HEK293 (cell line): ENCODE measurements around the gene GJA5.

Experiments
- CTCF ChIA-PET: fragments of 350-600 bp; formaldehyde crosslinking; extraction: SDS; loops from one replicate; lab custom pipeline; 2021; ENCODE audit warnings: antibody characterized with exemption; lab: Yijun Ruan, JAX
- POLR2A ChIA-PET: fragments of 300-600 bp; formaldehyde crosslinking; extraction: SDS; loops from one replicate; lab custom pipeline; 2020; ENCODE audit warnings: antibody characterized with exemption, inconsistent platforms; lab: Yijun Ruan, JAX
- H3K27ac ChIP-seq: fragments of 200-500 bp; sonication (Bioruptor generic); 2 replicates; pipeline ENCODE4 v1.5.1; 2014; ENCODE audit warnings: low read depth, low read length, control low read depth, inconsistent platforms; ENCODE audit errors: extremely low read depth
- H3K36me3 ChIP-seq, 2 experiments: fragments of 200-500 bp in 1 of 2; sonication (Bioruptor generic) in 1 of 2; 1 replicate in 1 of 2; 2 replicates in 1 of 2; pipeline ENCODE4 v1.5.1; 2014 to 2017; ENCODE audit warnings: inconsistent platforms in 2 of 2, low read length in 2 of 2; ENCODE audit not compliant: control insufficient read depth in 2 of 2, insufficient read depth in 1 of 2
- H3K4me1 ChIP-seq: fragments of 200-500 bp; sonication (Bioruptor generic); 2 replicates; pipeline ENCODE4 v1.5.1; 2014; ENCODE audit warnings: mild to moderate bottlenecking, low read length, inconsistent platforms; ENCODE audit not compliant: control insufficient read depth, insufficient read depth
- H3K4me3 ChIP-seq: 2 replicates; pipeline ENCODE4 v1.5.1; 2011; ENCODE audit warnings: low read depth, mild to moderate bottlenecking, control low read depth, low read length, moderate library complexity
- H3K9me3 ChIP-seq: fragments of 200-500 bp; sonication (Bioruptor generic); 2 replicates; pipeline ENCODE4 v1.5.1; 2014; ENCODE audit warnings: low read depth, low read length, inconsistent platforms; ENCODE audit not compliant: control insufficient read depth, insufficient read depth
- HOXA7 ChIP-seq: sonication (generic); formaldehyde crosslinking; IDR thresholded peaks from 2 replicates; pipeline ENCODE4 v1.8.1; 2022; ENCODE audit warnings: missing genetic modification reagents, borderline replicate concordance
- HOXD13 ChIP-seq: sonication (generic); formaldehyde crosslinking; IDR thresholded peaks from 2 replicates; pipeline ENCODE4 v1.8.0; 2022; ENCODE audit warnings: missing genetic modification reagents, borderline replicate concordance
- KLF9 ChIP-seq: fragments of 450-650 bp; formaldehyde crosslinking; IDR thresholded peaks from 2 replicates; pipeline ENCODE4 v1.5.1; 2016; ENCODE audit warnings: missing biosample characterization, missing genetic modification characterization, low read depth
- PRDM1 ChIP-seq: fragments of 450-650 bp; formaldehyde crosslinking; IDR thresholded peaks from 2 replicates; pipeline ENCODE4; 2016; ENCODE audit warnings: missing biosample characterization, missing genetic modification characterization
- REPIN1 ChIP-seq: fragments of 450-650 bp; formaldehyde crosslinking; IDR thresholded peaks from 2 replicates; pipeline ENCODE4 v1.5.1; 2017; ENCODE audit warnings: missing biosample characterization, missing genetic modification characterization, low read depth
- ZFP3 ChIP-seq: fragments of 450-650 bp; formaldehyde crosslinking; IDR thresholded peaks from 2 replicates; pipeline ENCODE4 v1.5.1; 2016; ENCODE audit warnings: low read depth, missing biosample characterization, missing genetic modification characterization
- ZNF426 ChIP-seq: fragments of 450-650 bp; formaldehyde crosslinking; IDR thresholded peaks from 2 replicates; pipeline ENCODE4 v1.5.1; 2017; ENCODE audit warnings: missing biosample characterization, missing genetic modification characterization, mild to moderate bottlenecking, inconsistent platforms, moderate library complexity
- ZNF48 ChIP-seq: fragments of 450-650 bp; formaldehyde crosslinking; IDR thresholded peaks from 2 replicates; pipeline ENCODE4 v1.5.1; 2016; ENCODE audit warnings: missing biosample characterization, missing genetic modification characterization
- ZNF530 ChIP-seq: fragments of 450-650 bp; formaldehyde crosslinking; IDR thresholded peaks from 2 replicates; pipeline ENCODE4 v1.5.1; 2016; ENCODE audit warnings: low read depth, missing biosample characterization, missing genetic modification characterization
- ZNF555 ChIP-seq: fragments of 450-650 bp; formaldehyde crosslinking; conservative IDR thresholded peaks from 2 replicates; pipeline ENCODE4 v1.5.1; 2017; ENCODE audit warnings: missing biosample characterization, mild to moderate bottlenecking, missing genetic modification characterization, inconsistent platforms
- ZNF561 ChIP-seq: fragments of 450-650 bp; IDR thresholded peaks from 2 replicates; pipeline ENCODE4 v1.5.1; 2018; ENCODE audit warnings: missing biosample characterization, missing genetic modification characterization, borderline replicate concordance
- ZNF571 ChIP-seq: fragments of 450-650 bp; formaldehyde crosslinking; IDR thresholded peaks from 2 replicates; pipeline ENCODE4 v1.5.0; 2017; ENCODE audit warnings: missing biosample characterization, missing genetic modification characterization
- ZNF610 ChIP-seq: fragments of 450-650 bp; formaldehyde crosslinking; IDR thresholded peaks from 2 replicates; pipeline ENCODE4 v1.5.1; 2016; ENCODE audit warnings: missing biosample characterization, missing genetic modification characterization, borderline replicate concordance
- ZNF626 ChIP-seq: fragments of 450-650 bp; sonication (Bioruptor Pico); formaldehyde crosslinking; IDR thresholded peaks from 2 replicates; pipeline ENCODE4 v1.5.1; 2018; ENCODE audit warnings: missing biosample characterization, missing genetic modification characterization, inconsistent platforms
- ZNF658 ChIP-seq: fragments of 450-650 bp; formaldehyde crosslinking; IDR thresholded peaks from 2 replicates; pipeline ENCODE4; 2016; ENCODE audit warnings: missing biosample characterization, missing genetic modification characterization
- ZNF76 ChIP-seq: fragments of 450-650 bp; formaldehyde crosslinking; IDR thresholded peaks from 2 replicates; pipeline ENCODE4; 2016; ENCODE audit warnings: low read depth, missing biosample characterization, missing genetic modification characterization, borderline replicate concordance
- ZNF791 ChIP-seq: fragments of 450-650 bp; formaldehyde crosslinking; IDR thresholded peaks from 2 replicates; pipeline ENCODE4 v1.5.1; 2016; ENCODE audit warnings: missing biosample characterization, missing genetic modification characterization
- ZNF792 ChIP-seq: fragments of 450-650 bp; formaldehyde crosslinking; IDR thresholded peaks from 2 replicates; pipeline ENCODE4 v1.5.1; 2016; ENCODE audit warnings: missing biosample characterization, missing genetic modification characterization
- TF ChIP-seq, protein P1 (sequence below): fragments of 450-650 bp; formaldehyde crosslinking; IDR thresholded peaks from 2 replicates; pipeline ENCODE4 v1.5.1; 2016; ENCODE audit warnings: missing biosample characterization, missing genetic modification characterization, borderline replicate concordance
- TF ChIP-seq, protein P2 (sequence below): fragments of 450-650 bp; formaldehyde crosslinking; IDR thresholded peaks from 2 replicates; pipeline ENCODE4 v1.5.1; 2016; ENCODE audit warnings: missing biosample characterization, missing genetic modification characterization
- TF ChIP-seq, protein P3 (sequence below): fragments of 450-650 bp; formaldehyde crosslinking; IDR thresholded peaks from 2 replicates; pipeline ENCODE4 v1.5.1; 2016; ENCODE audit warnings: missing biosample characterization, missing genetic modification characterization
- TF ChIP-seq, protein P4 (sequence below): fragments of 450-650 bp; formaldehyde crosslinking; IDR thresholded peaks from 2 replicates; pipeline ENCODE4 v1.5.1; 2016; ENCODE audit warnings: missing biosample characterization, missing genetic modification characterization
- TF ChIP-seq, protein P5 (sequence below): fragments of 450-650 bp; formaldehyde crosslinking; IDR thresholded peaks from 2 replicates; pipeline ENCODE4 v1.5.1; 2016; ENCODE audit warnings: missing biosample characterization, missing genetic modification characterization

Gene GJA5

DNA sequence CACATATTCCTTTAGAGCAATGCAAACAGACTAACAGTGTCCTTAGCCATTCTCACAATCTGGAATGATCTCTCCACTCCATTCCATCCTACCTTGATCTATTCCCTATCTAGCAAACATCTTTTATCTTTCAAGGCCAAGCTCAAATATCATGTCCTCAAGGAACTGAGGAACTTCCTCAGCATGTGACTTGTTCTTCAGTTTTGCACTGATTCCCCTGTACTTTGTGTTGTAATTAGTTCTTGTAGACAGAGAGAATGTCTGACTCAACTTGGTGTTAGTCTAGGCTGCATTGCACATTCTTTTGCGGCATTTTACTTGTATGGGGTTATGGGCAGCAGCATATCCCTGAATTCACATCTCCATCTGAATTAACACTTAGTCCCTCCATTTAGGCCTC lies 31.5 kb upstream of the GJA5 start (continued):
- TF ChIP-seq HOXD13 (no peak), ZFP3 (tag by site-specific recombination) (no peak), PRDM1 (no peak)

DNA sequence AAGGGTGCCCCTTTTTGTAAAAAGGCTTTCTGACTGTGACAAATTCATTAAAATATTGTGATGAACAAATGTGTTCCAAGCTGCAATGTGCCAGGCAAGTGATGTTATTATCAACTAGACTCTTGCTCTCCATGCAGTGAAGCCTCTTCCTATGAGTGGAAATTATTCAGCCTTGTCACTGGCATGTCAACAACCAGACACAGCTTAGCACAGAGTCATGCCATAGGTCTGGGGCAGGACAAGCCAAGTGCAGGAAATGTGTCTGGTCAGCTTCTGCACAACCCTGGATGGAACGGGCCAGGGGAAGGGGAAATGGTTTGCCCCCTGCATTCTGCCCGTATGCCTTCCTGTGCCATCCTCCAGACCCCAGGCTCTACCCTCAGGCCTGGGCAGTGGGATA lies 27.4 kb upstream of the GJA5 start:
- POLR2A ChIA-PET, result no interaction called here
- no peaks in the 10 kb centered on the region for H3K36me3 ChIP-seq
- H3K27ac ChIP-seq, result no peak overlapping the region
- TF ChIP-seq ZNF626 (tag by site-specific recombination) (no peak), ZNF48 (no peak), ZNF561 (tag by site-specific recombination) (no peak)
- TF ChIP-seq, all 188 proteins: peak for 0
- no peaks in the 10 kb centered on the region for H3K4me1 ChIP-seq
- H3K9me3 ChIP-seq, result no peaks in the 10 kb centered on the region
- CTCF ChIA-PET, result no interaction called here
- no peak overlapping the region for H3K4me3 ChIP-seq

DNA sequence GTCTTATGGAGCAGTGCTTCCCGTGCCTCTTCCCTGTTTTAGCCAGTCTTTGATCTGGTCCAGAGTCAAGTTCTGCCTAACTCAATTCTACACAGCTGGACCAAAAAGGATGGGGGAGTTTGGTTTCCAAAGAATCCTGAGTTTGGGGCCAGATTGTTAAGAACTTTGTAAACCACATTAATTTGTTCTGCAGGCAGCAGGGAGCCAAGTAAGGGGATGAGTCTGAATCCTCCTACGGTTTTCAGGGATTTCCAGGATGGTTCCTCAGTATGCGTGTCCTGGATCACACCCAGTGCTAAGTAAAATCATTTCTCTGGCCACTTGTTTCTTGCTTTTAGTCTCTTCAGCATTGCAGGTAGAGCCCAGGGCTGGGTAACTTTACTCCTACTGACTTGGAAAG lies 26.1 kb upstream of the GJA5 start:
- ChIA-PET POLR2A (no interaction called here), CTCF (no interaction called here)
- Histone ChIP-seq H3K36me3 (no peaks in the 10 kb centered on the region), H3K9me3 (no peaks in the 10 kb centered on the region), H3K27ac (no peak overlapping the region), H3K4me3 (no peak overlapping the region), H3K4me1 (no peaks in the 10 kb centered on the region)
- TF ChIP-seq, protein P1, sequence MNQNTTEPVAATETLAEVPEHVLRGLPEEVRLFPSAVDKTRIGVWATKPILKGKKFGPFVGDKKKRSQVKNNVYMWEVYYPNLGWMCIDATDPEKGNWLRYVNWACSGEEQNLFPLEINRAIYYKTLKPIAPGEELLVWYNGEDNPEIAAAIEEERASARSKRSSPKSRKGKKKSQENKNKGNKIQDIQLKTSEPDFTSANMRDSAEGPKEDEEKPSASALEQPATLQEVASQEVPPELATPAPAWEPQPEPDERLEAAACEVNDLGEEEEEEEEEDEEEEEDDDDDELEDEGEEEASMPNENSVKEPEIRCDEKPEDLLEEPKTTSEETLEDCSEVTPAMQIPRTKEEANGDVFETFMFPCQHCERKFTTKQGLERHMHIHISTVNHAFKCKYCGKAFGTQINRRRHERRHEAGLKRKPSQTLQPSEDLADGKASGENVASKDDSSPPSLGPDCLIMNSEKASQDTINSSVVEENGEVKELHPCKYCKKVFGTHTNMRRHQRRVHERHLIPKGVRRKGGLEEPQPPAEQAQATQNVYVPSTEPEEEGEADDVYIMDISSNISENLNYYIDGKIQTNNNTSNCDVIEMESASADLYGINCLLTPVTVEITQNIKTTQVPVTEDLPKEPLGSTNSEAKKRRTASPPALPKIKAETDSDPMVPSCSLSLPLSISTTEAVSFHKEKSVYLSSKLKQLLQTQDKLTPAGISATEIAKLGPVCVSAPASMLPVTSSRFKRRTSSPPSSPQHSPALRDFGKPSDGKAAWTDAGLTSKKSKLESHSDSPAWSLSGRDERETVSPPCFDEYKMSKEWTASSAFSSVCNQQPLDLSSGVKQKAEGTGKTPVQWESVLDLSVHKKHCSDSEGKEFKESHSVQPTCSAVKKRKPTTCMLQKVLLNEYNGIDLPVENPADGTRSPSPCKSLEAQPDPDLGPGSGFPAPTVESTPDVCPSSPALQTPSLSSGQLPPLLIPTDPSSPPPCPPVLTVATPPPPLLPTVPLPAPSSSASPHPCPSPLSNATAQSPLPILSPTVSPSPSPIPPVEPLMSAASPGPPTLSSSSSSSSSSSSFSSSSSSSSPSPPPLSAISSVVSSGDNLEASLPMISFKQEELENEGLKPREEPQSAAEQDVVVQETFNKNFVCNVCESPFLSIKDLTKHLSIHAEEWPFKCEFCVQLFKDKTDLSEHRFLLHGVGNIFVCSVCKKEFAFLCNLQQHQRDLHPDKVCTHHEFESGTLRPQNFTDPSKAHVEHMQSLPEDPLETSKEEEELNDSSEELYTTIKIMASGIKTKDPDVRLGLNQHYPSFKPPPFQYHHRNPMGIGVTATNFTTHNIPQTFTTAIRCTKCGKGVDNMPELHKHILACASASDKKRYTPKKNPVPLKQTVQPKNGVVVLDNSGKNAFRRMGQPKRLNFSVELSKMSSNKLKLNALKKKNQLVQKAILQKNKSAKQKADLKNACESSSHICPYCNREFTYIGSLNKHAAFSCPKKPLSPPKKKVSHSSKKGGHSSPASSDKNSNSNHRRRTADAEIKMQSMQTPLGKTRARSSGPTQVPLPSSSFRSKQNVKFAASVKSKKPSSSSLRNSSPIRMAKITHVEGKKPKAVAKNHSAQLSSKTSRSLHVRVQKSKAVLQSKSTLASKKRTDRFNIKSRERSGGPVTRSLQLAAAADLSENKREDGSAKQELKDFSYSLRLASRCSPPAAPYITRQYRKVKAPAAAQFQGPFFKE (tag by site-specific recombination), result no peak
- TF ChIP-seq HOXA7 (CRISPR knock-in tag) (no peak), REPIN1 (no peak), ZNF792 (tag by site-specific recombination) (no peak), ZNF658 (tag by site-specific recombination) (no peak), ZNF426 (tag by site-specific recombination) (no peak), ZNF48 (no peak), ZNF530 (tag by site-specific recombination) (no peak), ZNF791 (no peak), ZNF571 (tag by site-specific recombination) (no peak), ZNF610 (tag by site-specific recombination) (no peak), ZNF555 (tag by site-specific recombination) (no peak), KLF9 (tag by site-specific recombination) (no peak), ZNF76 (tag by site-specific recombination) (no peak)
- TF ChIP-seq, protein P2, sequence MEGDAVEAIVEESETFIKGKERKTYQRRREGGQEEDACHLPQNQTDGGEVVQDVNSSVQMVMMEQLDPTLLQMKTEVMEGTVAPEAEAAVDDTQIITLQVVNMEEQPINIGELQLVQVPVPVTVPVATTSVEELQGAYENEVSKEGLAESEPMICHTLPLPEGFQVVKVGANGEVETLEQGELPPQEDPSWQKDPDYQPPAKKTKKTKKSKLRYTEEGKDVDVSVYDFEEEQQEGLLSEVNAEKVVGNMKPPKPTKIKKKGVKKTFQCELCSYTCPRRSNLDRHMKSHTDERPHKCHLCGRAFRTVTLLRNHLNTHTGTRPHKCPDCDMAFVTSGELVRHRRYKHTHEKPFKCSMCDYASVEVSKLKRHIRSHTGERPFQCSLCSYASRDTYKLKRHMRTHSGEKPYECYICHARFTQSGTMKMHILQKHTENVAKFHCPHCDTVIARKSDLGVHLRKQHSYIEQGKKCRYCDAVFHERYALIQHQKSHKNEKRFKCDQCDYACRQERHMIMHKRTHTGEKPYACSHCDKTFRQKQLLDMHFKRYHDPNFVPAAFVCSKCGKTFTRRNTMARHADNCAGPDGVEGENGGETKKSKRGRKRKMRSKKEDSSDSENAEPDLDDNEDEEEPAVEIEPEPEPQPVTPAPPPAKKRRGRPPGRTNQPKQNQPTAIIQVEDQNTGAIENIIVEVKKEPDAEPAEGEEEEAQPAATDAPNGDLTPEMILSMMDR (tag by site-specific recombination), result no peak
- TF ChIP-seq, protein P3, sequence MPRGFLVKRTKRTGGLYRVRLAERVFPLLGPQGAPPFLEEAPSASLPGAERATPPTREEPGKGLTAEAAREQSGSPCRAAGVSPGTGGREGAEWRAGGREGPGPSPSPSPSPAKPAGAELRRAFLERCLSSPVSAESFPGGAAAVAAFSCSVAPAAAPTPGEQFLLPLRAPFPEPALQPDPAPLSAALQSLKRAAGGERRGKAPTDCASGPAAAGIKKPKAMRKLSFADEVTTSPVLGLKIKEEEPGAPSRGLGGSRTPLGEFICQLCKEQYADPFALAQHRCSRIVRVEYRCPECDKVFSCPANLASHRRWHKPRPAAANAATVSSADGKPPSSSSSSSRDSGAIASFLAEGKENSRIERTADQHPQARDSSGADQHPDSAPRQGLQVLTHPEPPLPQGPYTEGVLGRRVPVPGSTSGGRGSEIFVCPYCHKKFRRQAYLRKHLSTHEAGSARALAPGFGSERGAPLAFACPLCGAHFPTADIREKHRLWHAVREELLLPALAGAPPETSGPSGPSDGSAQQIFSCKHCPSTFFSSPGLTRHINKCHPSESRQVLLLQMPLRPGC (tag by site-specific recombination), result no peak
- TF ChIP-seq, protein P4, sequence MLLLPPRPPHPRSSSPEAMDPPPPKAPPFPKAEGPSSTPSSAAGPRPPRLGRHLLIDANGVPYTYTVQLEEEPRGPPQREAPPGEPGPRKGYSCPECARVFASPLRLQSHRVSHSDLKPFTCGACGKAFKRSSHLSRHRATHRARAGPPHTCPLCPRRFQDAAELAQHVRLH (tag by site-specific recombination), result no peak
- TF ChIP-seq, protein P5, sequence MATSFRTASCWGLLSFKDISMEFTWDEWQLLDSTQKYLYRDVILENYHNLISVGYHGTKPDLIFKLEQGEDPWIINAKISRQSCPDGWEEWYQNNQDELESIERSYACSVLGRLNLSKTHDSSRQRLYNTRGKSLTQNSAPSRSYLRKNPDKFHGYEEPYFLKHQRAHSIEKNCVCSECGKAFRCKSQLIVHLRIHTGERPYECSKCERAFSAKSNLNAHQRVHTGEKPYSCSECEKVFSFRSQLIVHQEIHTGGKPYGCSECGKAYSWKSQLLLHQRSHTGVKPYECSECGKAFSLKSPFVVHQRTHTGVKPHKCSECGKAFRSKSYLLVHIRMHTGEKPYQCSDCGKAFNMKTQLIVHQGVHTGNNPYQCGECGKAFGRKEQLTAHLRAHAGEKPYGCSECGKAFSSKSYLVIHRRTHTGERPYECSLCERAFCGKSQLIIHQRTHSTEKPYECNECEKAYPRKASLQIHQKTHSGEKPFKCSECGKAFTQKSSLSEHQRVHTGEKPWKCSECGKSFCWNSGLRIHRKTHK (tag by site-specific recombination), result no peak
